Testis (tissue), 3 donors: ENCODE data around the gene PSMC1. TPM values are rescaled to one million over a fixed set of nuclear protein-coding genes. Genes with fewer than 3 reads are reported as not detected.

Experiments
- DNase-seq: peaks from one replicate; pipeline ENCODE4 v3.0.0-alpha.2; 2019
- H3K27ac ChIP-seq, 2 donors: fragments of 200-600 bp; sonication (generic); one replicate each; pipeline ENCODE4 v1.5.1; 2019
- H3K27me3 ChIP-seq: fragments of 200-600 bp; sonication (generic); one replicate; pipeline ENCODE4 v1.5.1; 2019
- H3K36me3 ChIP-seq: fragments of 200-600 bp; sonication (generic); one replicate; pipeline ENCODE4 v1.5.1; 2017; ENCODE audit warnings: low read depth; ENCODE audit errors: missing control alignments
- H3K4me1 ChIP-seq: fragments of 200-600 bp; sonication (generic); one replicate; pipeline ENCODE4 v1.5.1; 2019
- H3K4me3 ChIP-seq, 2 donors: fragments of 200-600 bp; sonication (generic); one replicate each; pipeline ENCODE4 v1.5.1; 2017 to 2019
- H3K9me3 ChIP-seq: fragments of 200-600 bp; sonication (generic); one replicate; pipeline ENCODE4 v1.5.1; 2017
- POLR2A ChIP-seq: fragments of 450-650 bp; IDR thresholded peaks from one replicate; pipeline ENCODE4 v1.6.1; 2017; ENCODE audit warnings: antibody characterized with exemption, mild to moderate bottlenecking, moderate library complexity
- WGBS, 2 donors: methylation state at CpG; one replicate each; pipeline ENCODE4 v1.1.5; 2018; 5-methylcytosine and 5-hydroxymethylcytosine counted together
- intact Hi-C: fragments of 100-400 bp; cut with DNase I; formaldehyde crosslinking; loops from one replicate; pipeline ENCODE4 v1.15.1; 2023; ENCODE audit warnings: low total_unique reads
- polyA plus RNA-seq: library from polyadenylated mRNA; stranded (reverse); fragments of 350-450 nt; fragmentation: Illumina TruSeq; extraction: RNeasy Lipid Tissue Mini Kit (QIAGEN cat#74804); gene quantifications from one replicate; pipeline ENCODE4 v1.2.3, GENCODE V29; 2014; ENCODE audit warnings: low read depth, low replicate concordance; ENCODE audit not compliant: insufficient read depth
- total RNA-seq, 2 donors: library from RNA; depleted of rRNA; stranded (reverse); fragments of >200 nt; gene quantifications; one replicate each; pipeline ENCODE4 v1.2.3, GENCODE V29; 2016
- TF ChIP-seq, protein P1 (sequence below), 3 experiments: fragments of 450-650 bp in 2 of 3; fragments of 200-600 bp in 1 of 3; sonication (generic) in 1 of 3; IDR thresholded peaks; one replicate each; pipeline ENCODE4 v1.5.1; 2016 to 2019; ENCODE audit warnings: antibody characterized with exemption in 3 of 3, mild to moderate bottlenecking in 2 of 3, moderate library complexity in 1 of 3

PSMC1 gene
- total and polyA plus RNA-seq, 3 donors from 2014 or later = 111 to 300 (median 133) TPM

DNA sequence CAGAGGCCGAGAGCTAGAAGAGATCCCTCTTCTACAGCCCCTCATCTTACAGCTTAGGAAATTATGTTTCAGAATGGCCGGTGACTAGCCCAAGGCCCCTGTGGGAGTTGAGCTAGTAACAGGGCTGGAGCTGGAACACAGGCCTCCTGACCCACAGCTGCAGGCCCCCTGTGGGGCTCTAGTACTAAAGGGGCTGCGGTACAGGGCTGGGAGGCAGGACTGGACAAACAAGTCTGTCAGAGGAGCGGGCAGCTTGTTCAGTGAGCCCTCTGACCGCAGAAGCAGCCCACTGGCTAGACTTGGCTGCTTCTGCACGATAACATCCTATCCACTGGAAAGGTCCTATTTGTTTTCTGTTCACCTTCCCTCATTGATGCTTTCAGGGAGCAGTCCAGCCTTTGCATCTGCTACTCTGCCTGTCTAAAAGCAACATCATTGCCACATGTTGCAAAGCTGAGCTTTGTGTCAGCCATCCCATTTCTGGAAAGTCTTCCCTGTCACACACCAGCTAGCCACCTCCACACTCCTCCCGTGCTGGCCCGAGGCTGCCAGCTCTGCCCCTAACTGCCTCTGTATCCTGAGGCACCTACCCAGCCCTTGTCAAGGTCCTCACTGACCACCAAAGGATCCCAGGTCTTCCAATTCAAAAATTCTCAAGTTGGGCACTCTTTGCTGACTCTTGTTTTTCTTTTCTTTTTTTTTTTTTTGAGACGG is 10.2 kb downstream of the PSMC1 start:
- Histone ChIP-seq H3K9me3 (no peaks in the 10 kb centered on the region), H3K27me3 (no peaks in the 10 kb centered on the region), H3K4me3 (no peak overlapping the region), H3K4me1 (peaks cover 12% of the 10 kb centered on the region), H3K36me3 (no peaks in the 10 kb centered on the region), H3K27ac (peak overlapping the region; percentile 4 to 36)
- intact Hi-C loops = no loop called here
- TF ChIP-seq, protein P1, sequence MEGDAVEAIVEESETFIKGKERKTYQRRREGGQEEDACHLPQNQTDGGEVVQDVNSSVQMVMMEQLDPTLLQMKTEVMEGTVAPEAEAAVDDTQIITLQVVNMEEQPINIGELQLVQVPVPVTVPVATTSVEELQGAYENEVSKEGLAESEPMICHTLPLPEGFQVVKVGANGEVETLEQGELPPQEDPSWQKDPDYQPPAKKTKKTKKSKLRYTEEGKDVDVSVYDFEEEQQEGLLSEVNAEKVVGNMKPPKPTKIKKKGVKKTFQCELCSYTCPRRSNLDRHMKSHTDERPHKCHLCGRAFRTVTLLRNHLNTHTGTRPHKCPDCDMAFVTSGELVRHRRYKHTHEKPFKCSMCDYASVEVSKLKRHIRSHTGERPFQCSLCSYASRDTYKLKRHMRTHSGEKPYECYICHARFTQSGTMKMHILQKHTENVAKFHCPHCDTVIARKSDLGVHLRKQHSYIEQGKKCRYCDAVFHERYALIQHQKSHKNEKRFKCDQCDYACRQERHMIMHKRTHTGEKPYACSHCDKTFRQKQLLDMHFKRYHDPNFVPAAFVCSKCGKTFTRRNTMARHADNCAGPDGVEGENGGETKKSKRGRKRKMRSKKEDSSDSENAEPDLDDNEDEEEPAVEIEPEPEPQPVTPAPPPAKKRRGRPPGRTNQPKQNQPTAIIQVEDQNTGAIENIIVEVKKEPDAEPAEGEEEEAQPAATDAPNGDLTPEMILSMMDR (IDR thresholded peaks at IDR 0.05) = no peak
- no peak for TF ChIP-seq POLR2A
- no peak for DNase-seq
- WGBS, 2 donors = 70 to 73% methylated on average over 6 to 9 of the region's 9 CpGs

DNA sequence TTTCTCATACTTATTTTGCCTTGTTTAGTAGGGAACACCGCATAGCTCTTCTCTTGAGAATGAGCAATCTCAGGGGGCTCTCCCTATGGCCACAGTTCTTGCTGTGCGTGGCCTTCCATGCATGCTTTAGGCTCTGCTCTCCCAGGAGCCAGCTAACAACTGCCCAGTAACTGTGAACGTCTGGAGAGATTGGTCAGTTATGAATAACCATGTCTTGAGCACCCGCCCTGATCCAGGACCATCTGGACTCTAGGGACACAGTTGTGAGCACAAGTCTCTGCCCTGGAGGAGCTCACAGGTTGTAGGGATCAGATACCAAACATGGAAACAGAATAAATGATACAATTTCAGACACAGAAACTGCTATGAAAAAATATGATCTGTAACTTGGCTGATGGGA is 12.1 kb downstream of the PSMC1 start:
- Histone ChIP-seq H3K4me3 (no peak overlapping the region), H3K27me3 (no peaks in the 10 kb centered on the region), H3K4me1 (peaks cover 12% of the 10 kb centered on the region), H3K27ac (peak overlapping the region in 1 of 2 donors; percentile 10), H3K9me3 (no peaks in the 10 kb centered on the region), H3K36me3 (no peaks in the 10 kb centered on the region)
- intact Hi-C loops = no loop called here
- DNase-seq = no peak
- TF ChIP-seq, protein P1 (IDR thresholded peaks at IDR 0.05) = no peak
- 81 to 92% methylated on average over 4 of the region's 4 CpGs for WGBS, 2 donors

DNA sequence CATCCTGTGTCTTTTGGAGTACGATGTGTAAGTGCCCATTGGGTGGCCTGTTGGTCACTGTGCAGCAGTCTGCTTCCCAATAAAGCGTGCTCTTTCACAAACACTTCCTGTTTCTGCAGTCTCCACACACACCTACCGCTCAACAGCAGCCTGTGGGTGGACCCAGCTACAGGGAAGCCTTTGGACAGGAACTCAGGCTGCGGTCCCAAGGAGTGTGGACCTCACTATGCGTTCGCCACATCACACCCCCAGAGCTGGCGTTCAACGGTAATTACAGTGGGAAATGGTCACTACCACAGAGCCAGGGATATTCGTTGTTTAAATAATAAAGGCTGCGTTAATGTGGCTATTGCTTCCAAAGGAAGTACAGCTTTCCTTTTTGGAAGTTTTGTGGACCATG is 16.2 kb downstream of the PSMC1 start:
- intact Hi-C loops = no loop called here
- 65 to 74% methylated on average over 9 to 10 of the region's 10 CpGs for WGBS, 2 donors
- no peak for DNase-seq
- no peak for TF ChIP-seq POLR2A
- TF ChIP-seq, protein P1 (IDR thresholded peaks at IDR 0.05) = no peak
- H3K27ac ChIP-seq = no peak overlapping the region
- no peak overlapping the region for H3K4me3 ChIP-seq
- no peaks in the 10 kb centered on the region for H3K9me3 ChIP-seq
- H3K27me3 ChIP-seq = no peaks in the 10 kb centered on the region
- peaks cover 10% of the 10 kb centered on the region for H3K4me1 ChIP-seq
- H3K36me3 ChIP-seq = no peaks in the 10 kb centered on the region

DNA sequence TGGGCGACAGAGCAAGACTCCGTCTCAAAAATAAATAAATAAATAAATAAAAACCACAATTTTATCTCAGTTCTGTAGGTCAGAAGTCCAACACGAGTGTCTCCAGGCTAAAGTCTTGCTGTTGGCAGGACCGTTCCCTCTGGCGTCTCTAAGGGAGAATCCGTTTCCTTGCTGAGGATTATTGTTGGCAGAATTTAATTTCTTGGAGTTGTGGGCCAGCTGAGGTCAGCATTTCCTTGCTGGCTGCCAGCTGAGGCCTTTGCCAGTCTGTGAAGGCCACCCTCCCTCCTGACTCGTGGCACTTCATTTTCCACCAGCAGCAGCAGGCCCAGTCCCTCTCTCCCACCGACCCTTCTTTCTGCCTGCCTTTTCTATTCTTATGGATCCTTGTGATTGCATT is 17.2 kb downstream of the PSMC1 start:
- Histone ChIP-seq H3K36me3 (no peaks in the 10 kb centered on the region), H3K4me3 (no peak overlapping the region), H3K27ac (peak overlapping the region in 1 of 2 donors; percentile 53), H3K9me3 (no peaks in the 10 kb centered on the region), H3K4me1 (peaks cover 9% of the 10 kb centered on the region), H3K27me3 (no peaks in the 10 kb centered on the region)
- peak; percentile 65 for DNase-seq
- WGBS, 2 donors = 45% methylated on average over 8 of the region's 8 CpGs
- intact Hi-C loops = no loop called here
- no peak for TF ChIP-seq POLR2A
- TF ChIP-seq, protein P1 (IDR thresholded peaks at IDR 0.05) = no peak

DNA sequence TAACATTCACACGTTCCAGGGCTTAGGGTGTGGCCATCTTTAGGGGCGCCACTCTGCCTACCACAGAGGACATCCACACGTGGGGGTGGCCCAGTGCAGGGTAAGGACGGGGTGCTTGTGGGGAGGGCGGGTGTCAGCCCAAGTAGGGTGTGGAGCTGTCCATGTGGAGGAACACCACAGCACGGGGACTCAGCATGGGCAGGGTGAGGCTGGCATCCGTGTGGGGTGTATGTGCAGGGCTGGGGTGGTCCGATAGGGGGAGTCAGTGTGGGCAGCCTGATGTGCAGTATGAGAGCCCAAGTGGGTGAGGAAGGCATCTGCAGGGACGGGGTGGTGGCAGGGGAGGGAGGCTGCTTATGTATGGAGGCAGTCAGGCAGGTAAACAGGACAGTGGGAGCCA is 17.7 kb downstream of the PSMC1 start:
- no peaks in the 10 kb centered on the region for H3K36me3 ChIP-seq

More for the DNA sequence above, 17.7 kb downstream of the PSMC1 start:
- no peak for TF ChIP-seq POLR2A
- TF ChIP-seq, protein P1 (IDR thresholded peaks at IDR 0.05) = no peak
- intact Hi-C loops = no loop called here
- Histone ChIP-seq H3K27ac (peak overlapping the region in 1 of 2 donors; percentile 53), H3K27me3 (no peaks in the 10 kb centered on the region), H3K4me3 (no peak overlapping the region), H3K4me1 (peaks cover 10% of the 10 kb centered on the region), H3K9me3 (no peaks in the 10 kb centered on the region)
- 69 to 73% methylated on average over 9 of the region's 9 CpGs for WGBS, 2 donors
- DNase-seq = peak; percentile 16
